ENCODE data around the gene ALMS1.

Gene ALMS1

GRCh38 chr2:73373344-73373743 lies 12.3 kb upstream of the ALMS1 start:
- WGBS, 2 donors (ENCODE audit: extremely low coverage in 2 of 2, insufficient read length in 2 of 2, insufficient replicate concordance in 1 of 2), result no CpG with 5 or more reads among the region's 2 CpGs

GRCh38 chr2:73374269-73374668 lies 11.4 kb upstream of the ALMS1 start:
- H3K9me3 ChIP-seq (replicated peaks in 1 of 2; ENCODE audit: control insufficient read depth in 2 of 2, insufficient read depth in 1 of 2, low read depth in 1 of 2, low read length in 2 of 2), result no peaks in the 10 kb centered on the region
- H3K4me2 ChIP-seq (ENCODE audit: insufficient read depth, low read length, poor library complexity, severe bottlenecking), result no peak overlapping the region
- H2BK12ac ChIP-seq (ENCODE audit: low read length), result no peak overlapping the region
- no peak overlapping the region for H3K4ac ChIP-seq (ENCODE audit: low read length)
- no peak overlapping the region for H3K14ac ChIP-seq (ENCODE audit: low read length)
- H2AK5ac ChIP-seq (ENCODE audit: low read depth, low read length), result no peak overlapping the region
- no peak overlapping the region for H2BK120ac ChIP-seq (ENCODE audit: low read depth, low read length)
- no CpG with 5 or more reads among the region's 1 CpG for WGBS, 2 donors (ENCODE audit: extremely low coverage in 2 of 2, insufficient read length in 2 of 2, insufficient replicate concordance in 1 of 2)
- no peaks in the 10 kb centered on the region for H3K36me3 ChIP-seq (replicated peaks in 1 of 2; ENCODE audit: control insufficient read depth in 2 of 2, insufficient read depth in 2 of 2, low read length in 2 of 2)
- peaks cover 0 to 53% (median 0%) of the 10 kb centered on the region in 3 experiments for H3K27me3 ChIP-seq (ENCODE audit: control insufficient read depth in 3 of 3, insufficient read depth in 3 of 3, low read depth in 1 of 3, low read length in 3 of 3)
- H2BK5ac ChIP-seq (ENCODE audit: low read length), result no peak overlapping the region
- no peak for DNase-seq (ENCODE audit: low spot score)
- no peak overlapping the region for H3K9ac ChIP-seq (ENCODE audit: low read depth, low read length, poor library complexity)
- H3K18ac ChIP-seq (ENCODE audit: low read length), result no peak overlapping the region
- no peak overlapping the region for H4K91ac ChIP-seq (ENCODE audit: low read depth, low read length, poor library complexity)
- no peaks in the 10 kb centered on the region for H3K79me1 ChIP-seq (ENCODE audit: low read depth, low read length)
- no peak overlapping the region for H2AFZ ChIP-seq (ENCODE audit: low read length)
- H3K27ac ChIP-seq (replicated peaks; ENCODE audit: low read length), result no peak overlapping the region
- no peak overlapping the region for H3K4me3 ChIP-seq (ENCODE audit: low read length in 2 of 2)
- no peak overlapping the region for H2BK15ac ChIP-seq (ENCODE audit: low read length)
- H3K4me1 ChIP-seq (ENCODE audit: control insufficient read depth in 2 of 2, insufficient read depth in 1 of 2, low read depth in 1 of 2, low read length in 2 of 2), result peaks cover 0 to 3% of the 10 kb centered on the region in 2 donors
- H3K23ac ChIP-seq (ENCODE audit: low read depth, low read length, poor library complexity), result no peak overlapping the region
- H4K8ac ChIP-seq (ENCODE audit: low read depth, low read length), result no peak overlapping the region

More at GRCh38 chr2:73373344-73373743, 12.3 kb upstream of the ALMS1 start:
- H2BK15ac ChIP-seq (ENCODE audit: low read length), result no peak overlapping the region
- H2BK12ac ChIP-seq (ENCODE audit: low read length), result no peak overlapping the region
- no peak for DNase-seq (ENCODE audit: low spot score)
- no peak overlapping the region for H3K4me2 ChIP-seq (ENCODE audit: insufficient read depth, low read length, poor library complexity, severe bottlenecking)
- no peak overlapping the region for H3K23ac ChIP-seq (ENCODE audit: low read depth, low read length, poor library complexity)
- no peak overlapping the region for H3K14ac ChIP-seq (ENCODE audit: low read length)
- no peak overlapping the region for H4K91ac ChIP-seq (ENCODE audit: low read depth, low read length, poor library complexity)
- no peak overlapping the region for H3K18ac ChIP-seq (ENCODE audit: low read length)
- H3K36me3 ChIP-seq (replicated peaks in 1 of 2; ENCODE audit: control insufficient read depth in 2 of 2, insufficient read depth in 2 of 2, low read length in 2 of 2), result no peaks in the 10 kb centered on the region
- H3K27ac ChIP-seq (replicated peaks; ENCODE audit: low read length), result no peak overlapping the region
- no peak overlapping the region for H4K8ac ChIP-seq (ENCODE audit: low read depth, low read length)
- H3K9ac ChIP-seq (ENCODE audit: low read depth, low read length, poor library complexity), result no peak overlapping the region
- no peak overlapping the region for H3K4ac ChIP-seq (ENCODE audit: low read length)
- H3K4me3 ChIP-seq (ENCODE audit: low read length in 2 of 2), result no peak overlapping the region
- peaks cover 0 to 3% of the 10 kb centered on the region in 2 donors for H3K4me1 ChIP-seq (ENCODE audit: control insufficient read depth in 2 of 2, insufficient read depth in 1 of 2, low read depth in 1 of 2, low read length in 2 of 2)
- H2BK5ac ChIP-seq (ENCODE audit: low read length), result no peak overlapping the region
- no peak overlapping the region for H2BK120ac ChIP-seq (ENCODE audit: low read depth, low read length)
- H3K79me1 ChIP-seq (ENCODE audit: low read depth, low read length), result no peaks in the 10 kb centered on the region
- H2AFZ ChIP-seq (ENCODE audit: low read length), result no peak overlapping the region
- H2AK5ac ChIP-seq (ENCODE audit: low read depth, low read length), result no peak overlapping the region
- H3K27me3 ChIP-seq (ENCODE audit: control insufficient read depth in 3 of 3, insufficient read depth in 3 of 3, low read depth in 1 of 3, low read length in 3 of 3), result peaks cover 0 to 50% (median 0%) of the 10 kb centered on the region in 3 experiments
- no peaks in the 10 kb centered on the region for H3K9me3 ChIP-seq (replicated peaks in 1 of 2; ENCODE audit: control insufficient read depth in 2 of 2, insufficient read depth in 1 of 2, low read depth in 1 of 2, low read length in 2 of 2)

- no peaks in the 10 kb centered on the region for H3K36me3 ChIP-seq (replicated peaks in 1 of 2; ENCODE audit: control insufficient read depth in 2 of 2, insufficient read depth in 2 of 2, low read length in 2 of 2)
- no peak overlapping the region for H4K8ac ChIP-seq (ENCODE audit: low read depth, low read length)
- no peaks in the 10 kb centered on the region for H3K79me1 ChIP-seq (ENCODE audit: low read depth, low read length)
- H2BK15ac ChIP-seq (ENCODE audit: low read length), result no peak overlapping the region
- no peak overlapping the region for H3K9ac ChIP-seq (ENCODE audit: low read depth, low read length, poor library complexity)
- H3K4me2 ChIP-seq (ENCODE audit: insufficient read depth, low read length, poor library complexity, severe bottlenecking), result no peak overlapping the region
- no peak overlapping the region for H3K23ac ChIP-seq (ENCODE audit: low read depth, low read length, poor library complexity)
- no peaks in the 10 kb centered on the region for H3K9me3 ChIP-seq (replicated peaks in 1 of 2; ENCODE audit: control insufficient read depth in 2 of 2, insufficient read depth in 1 of 2, low read depth in 1 of 2, low read length in 2 of 2)
- DNase-seq (ENCODE audit: low spot score), result no peak
- H2BK5ac ChIP-seq (ENCODE audit: low read length), result no peak overlapping the region
- H3K4me3 ChIP-seq (ENCODE audit: low read length in 2 of 2), result no peak overlapping the region
- peaks cover 0 to 58% (median 0%) of the 10 kb centered on the region in 3 experiments for H3K27me3 ChIP-seq (ENCODE audit: control insufficient read depth in 3 of 3, insufficient read depth in 3 of 3, low read depth in 1 of 3, low read length in 3 of 3)
- no peak overlapping the region for H2AK5ac ChIP-seq (ENCODE audit: low read depth, low read length)
- no peak overlapping the region for H4K91ac ChIP-seq (ENCODE audit: low read depth, low read length, poor library complexity)
- H3K4ac ChIP-seq (ENCODE audit: low read length), result no peak overlapping the region
- H3K14ac ChIP-seq (ENCODE audit: low read length), result no peak overlapping the region
- H2BK12ac ChIP-seq (ENCODE audit: low read length), result no peak overlapping the region
- WGBS, 2 donors (ENCODE audit: extremely low coverage in 2 of 2, insufficient read length in 2 of 2, insufficient replicate concordance in 1 of 2), result no CpG with 5 or more reads among the region's 2 CpGs
- no peak overlapping the region for H3K18ac ChIP-seq (ENCODE audit: low read length)
- H3K27ac ChIP-seq (replicated peaks; ENCODE audit: low read length), result no peak overlapping the region
- H2AFZ ChIP-seq (ENCODE audit: low read length), result no peak overlapping the region
- H3K4me1 ChIP-seq (ENCODE audit: control insufficient read depth in 2 of 2, insufficient read depth in 1 of 2, low read depth in 1 of 2, low read length in 2 of 2), result no peaks in the 10 kb centered on the region
- no peak overlapping the region for H2BK120ac ChIP-seq (ENCODE audit: low read depth, low read length)
Measured at GRCh38 chr2:73376681-73377080, 9.0 kb upstream of the ALMS1 start.

GRCh38 chr2:73383036-73383435 lies 2.6 kb upstream of the ALMS1 start:
- no peak overlapping the region for H3K9ac ChIP-seq (ENCODE audit: low read depth, low read length, poor library complexity)
- no peak overlapping the region for H4K8ac ChIP-seq (ENCODE audit: low read depth, low read length)
- H3K4me2 ChIP-seq (ENCODE audit: insufficient read depth, low read length, poor library complexity, severe bottlenecking), result no peak overlapping the region
- no peaks in the 10 kb centered on the region for H3K9me3 ChIP-seq (replicated peaks in 1 of 2; ENCODE audit: control insufficient read depth in 2 of 2, insufficient read depth in 1 of 2, low read depth in 1 of 2, low read length in 2 of 2)
- H3K27ac ChIP-seq (replicated peaks; ENCODE audit: low read length), result no peak overlapping the region
- no peak overlapping the region for H2BK12ac ChIP-seq (ENCODE audit: low read length)
- DNase-seq (ENCODE audit: low spot score), result no peak
- no peak overlapping the region for H3K4me3 ChIP-seq (ENCODE audit: low read length in 2 of 2)
- H3K4me1 ChIP-seq (ENCODE audit: control insufficient read depth in 2 of 2, insufficient read depth in 1 of 2, low read depth in 1 of 2, low read length in 2 of 2), result peaks cover 6 to 10% of the 10 kb centered on the region in 2 donors
- H2BK15ac ChIP-seq (ENCODE audit: low read length), result no peak overlapping the region
- whole genome bisulfite sequencing, 2 donors (ENCODE audit: extremely low coverage in 2 of 2, insufficient read length in 2 of 2, insufficient replicate concordance in 1 of 2), result no CpG with 5 or more reads among the region's 3 CpGs
- peaks cover 0 to 37% (median 3%) of the 10 kb centered on the region in 3 experiments for H3K27me3 ChIP-seq (ENCODE audit: control insufficient read depth in 3 of 3, insufficient read depth in 3 of 3, low read depth in 1 of 3, low read length in 3 of 3)
- H2AK5ac ChIP-seq (ENCODE audit: low read depth, low read length), result no peak overlapping the region
- H2BK5ac ChIP-seq (ENCODE audit: low read length), result no peak overlapping the region
- no peak overlapping the region for H2BK120ac ChIP-seq (ENCODE audit: low read depth, low read length)
- H3K36me3 ChIP-seq (replicated peaks in 1 of 2; ENCODE audit: control insufficient read depth in 2 of 2, insufficient read depth in 2 of 2, low read length in 2 of 2), result no peaks in the 10 kb centered on the region
- no peak overlapping the region for H3K14ac ChIP-seq (ENCODE audit: low read length)
- peaks cover 6% of the 10 kb centered on the region for H3K79me1 ChIP-seq (ENCODE audit: low read depth, low read length)
- H2AFZ ChIP-seq (ENCODE audit: low read length), result no peak overlapping the region
- no peak overlapping the region for H3K18ac ChIP-seq (ENCODE audit: low read length)
- no peak overlapping the region for H4K91ac ChIP-seq (ENCODE audit: low read depth, low read length, poor library complexity)
- no peak overlapping the region for H3K4ac ChIP-seq (ENCODE audit: low read length)
- H3K23ac ChIP-seq (ENCODE audit: low read depth, low read length, poor library complexity), result no peak overlapping the region

All from neuronal stem cell (in vitro differentiated cells).